Measurements from ENCODE around the gene COPS3. TPM values are rescaled to one million over a fixed set of nuclear protein-coding genes. Genes with fewer than 3 reads are reported as not detected.

The COPS3 gene
- total and polyA plus RNA-seq, 4 donors, result 24.6 to 77.3 (median 30.2) TPM

GRCh38 chr17:17204041-17204591, 76.9 kb downstream of the COPS3 start:
- 53% methylated on average over 15 of the region's 15 CpGs for WGBS
- H3K27ac ChIP-seq (ENCODE audit: low read depth in 1 of 2, low read length in 2 of 2), result peak overlapping the region in 1 of 2 donors; percentile 13
- no peak overlapping the region for H3K4me3 ChIP-seq (ENCODE audit: low read depth in 1 of 3, low read length in 3 of 3)

GRCh38 chr17:17203173-17203730, 77.8 kb downstream of the COPS3 start:
- Histone ChIP-seq H3K27ac (ENCODE audit: low read depth in 1 of 2, low read length in 2 of 2) (no peak overlapping the region), H3K9ac (ENCODE audit: low read depth in 1 of 2, low read length in 2 of 2) (no peak overlapping the region), H3K27me3 (ENCODE audit: control insufficient read depth in 4 of 4, insufficient read depth in 4 of 4, low read length in 3 of 4) (no peaks in the 10 kb centered on the region), H3K4me3 (ENCODE audit: low read depth in 1 of 3, low read length in 3 of 3) (no peak overlapping the region), H3K9me3 (ENCODE audit: control insufficient read depth in 4 of 4, low read length in 3 of 4) (no peaks in the 10 kb centered on the region), H3K4me1 (ENCODE audit: control insufficient read depth in 4 of 4, insufficient read depth in 4 of 4, low read length in 3 of 4) (peaks cover 9 to 28% (median 21%) of the 10 kb centered on the region in 4 donors), H3K36me3 (ENCODE audit: control insufficient read depth in 4 of 4, insufficient read depth in 3 of 4, low read depth in 1 of 4, low read length in 3 of 4) (peaks cover 1 to 7% (median 4%) of the 10 kb centered on the region in 4 donors)
- no peak for DNase-seq (ENCODE audit: low spot score)
- TF ChIP-seq GABPA (IDR thresholded peaks at IDR 0.05 in 1 of 2, conservative IDR thresholded peaks at IDR 0.05 in 1 of 2), result no peak
- no peak for TF ChIP-seq FOXA2 (IDR thresholded peaks at IDR 0.05)
- WGBS, result 87% methylated on average over 15 of the region's 15 CpGs

More at GRCh38 chr17:17204041-17204591, 76.9 kb downstream of the COPS3 start:
- Histone ChIP-seq H3K4me1 (ENCODE audit: control insufficient read depth in 4 of 4, insufficient read depth in 4 of 4, low read length in 3 of 4) (peaks cover 9 to 28% (median 21%) of the 10 kb centered on the region in 4 donors), H3K9ac (ENCODE audit: low read depth in 1 of 2, low read length in 2 of 2) (no peak overlapping the region), H3K36me3 (ENCODE audit: control insufficient read depth in 4 of 4, insufficient read depth in 3 of 4, low read depth in 1 of 4, low read length in 3 of 4) (peaks cover 1 to 7% (median 4%) of the 10 kb centered on the region in 4 donors), H3K27me3 (ENCODE audit: control insufficient read depth in 4 of 4, insufficient read depth in 4 of 4, low read length in 3 of 4) (no peaks in the 10 kb centered on the region), H3K9me3 (ENCODE audit: control insufficient read depth in 4 of 4, low read length in 3 of 4) (no peaks in the 10 kb centered on the region)
- no peak for DNase-seq (ENCODE audit: low spot score)
- TF ChIP-seq SP1 (IDR thresholded peaks at IDR 0.05) (no peak), RXRA (IDR thresholded peaks at IDR 0.05) (peak; percentile 81 to 84), NR2F2 (IDR thresholded peaks at IDR 0.05) (peak; percentile 73)

- no peaks in the 10 kb centered on the region for H3K9me3 ChIP-seq (ENCODE audit: control insufficient read depth in 4 of 4, low read length in 3 of 4)
- H3K4me1 ChIP-seq (ENCODE audit: control insufficient read depth in 4 of 4, insufficient read depth in 4 of 4, low read length in 3 of 4), result peaks cover 9 to 28% (median 21%) of the 10 kb centered on the region in 4 donors
- H3K27me3 ChIP-seq (ENCODE audit: control insufficient read depth in 4 of 4, insufficient read depth in 4 of 4, low read length in 3 of 4), result no peaks in the 10 kb centered on the region
- 88% methylated on average over 8 of the region's 8 CpGs for WGBS
- H3K9ac ChIP-seq (ENCODE audit: low read depth in 1 of 2, low read length in 2 of 2), result no peak overlapping the region
- no peak overlapping the region for H3K27ac ChIP-seq (ENCODE audit: low read depth in 1 of 2, low read length in 2 of 2)
- TF ChIP-seq EGR1 (IDR thresholded peaks at IDR 0.05; ENCODE audit: low read depth in 2 of 2) (no peak), GABPA (IDR thresholded peaks at IDR 0.05 in 1 of 2, conservative IDR thresholded peaks at IDR 0.05 in 1 of 2) (no peak), REST (IDR thresholded peaks at IDR 0.05) (no peak), RXRA (IDR thresholded peaks at IDR 0.05) (no peak), SP1 (IDR thresholded peaks at IDR 0.05) (no peak), FOXA2 (IDR thresholded peaks at IDR 0.05) (no peak), MAX (IDR thresholded peaks at IDR 0.05) (no peak), ATF3 (IDR thresholded peaks at IDR 0.05) (no peak), YY1 (IDR thresholded peaks at IDR 0.05) (no peak), CTCF (IDR thresholded peaks at IDR 0.05; ENCODE audit: low read depth, low read length, missing input control) (no peak), HNF4A (conservative IDR thresholded peaks at IDR 0.05) (no peak), HNF4G (IDR thresholded peaks at IDR 0.05) (no peak)
- no peak for DNase-seq (ENCODE audit: low spot score)
- peaks cover 1 to 7% (median 4%) of the 10 kb centered on the region in 4 donors for H3K36me3 ChIP-seq (ENCODE audit: control insufficient read depth in 4 of 4, insufficient read depth in 3 of 4, low read depth in 1 of 4, low read length in 3 of 4)
- no peak overlapping the region for H3K4me3 ChIP-seq (ENCODE audit: low read depth in 1 of 3, low read length in 3 of 3)
These were observed 79.1 kb downstream of the COPS3 start for GRCh38 chr17:17201907-17202306.

Data from liver (tissue), 9 donors.